Dermis blood vessel endothelial cell (primary cell): ENCODE data around the gene LYZL6. TPM values are rescaled to one million over a fixed set of nuclear protein-coding genes. Genes with fewer than 3 reads are reported as not detected.

ENCODE experiments used
- total RNA-seq: library from RNA; depleted of rRNA; stranded (reverse); fragments of >200 nt; gene quantifications from 2 replicates; pipeline ENCODE4 v1.2.3, GENCODE V29; 2014

LYZL6 gene
- total RNA-seq, 1 donor from 2014 or later: not detected

Other genes starting within 250 kb of the LYZL6 start
- under 0.01 and 0.09 TPM in 2 replicates for gene RASL10B, start 212.1 kb downstream of the LYZL6 start, total RNA-seq
- gene GAS2L2, start 190.5 kb downstream of the LYZL6 start, total RNA-seq: 0.05 and 0.17 TPM in 2 replicates
- not detected in 2 replicates for gene C17orf50, start 182.8 kb downstream of the LYZL6 start, total RNA-seq
- 14.1 and 38.1 TPM in 2 replicates for gene MMP28, start 148.1 kb downstream of the LYZL6 start, total RNA-seq
- 68.1 and 115 TPM in 2 replicates for gene TAF15, start 134.2 kb downstream of the LYZL6 start, total RNA-seq
- not detected in 2 replicates for gene HEATR9, start 74.8 kb downstream of the LYZL6 start, total RNA-seq
- gene CCL5, start 63.4 kb downstream of the LYZL6 start, total RNA-seq: 0.17 TPM in 1 of 2 replicates, not detected in the other
- gene RDM1, start 12.9 kb downstream of the LYZL6 start, total RNA-seq: 0.47 and 1.0 TPM in 2 replicates
- gene CCL16, start 37.8 kb upstream of the LYZL6 start, total RNA-seq: 0.37 and 0.68 TPM in 2 replicates
- gene CCL14, start 43.0 kb upstream of the LYZL6 start, total RNA-seq: 14.2 and 24.2 TPM in 2 replicates
- gene CCL15, start 57.8 kb upstream of the LYZL6 start, total RNA-seq: not detected in 2 replicates
- gene CCL23, start 74.3 kb upstream of the LYZL6 start, total RNA-seq: 2.2 and 7.5 TPM in 2 replicates
- not detected in 2 replicates for gene CCL18, start 120.6 kb upstream of the LYZL6 start, total RNA-seq
- gene CCL3, start 146.4 kb upstream of the LYZL6 start, total RNA-seq: not detected in 2 replicates
- not detected in 2 replicates for gene CCL4, start 160.1 kb upstream of the LYZL6 start, total RNA-seq
- gene TBC1D3B, start 232.9 kb upstream of the LYZL6 start, total RNA-seq: 0.85 and 1.6 TPM in 2 replicates